ENCODE measurements around the gene ARHGEF19. TPM values are rescaled to one million over a fixed set of nuclear protein-coding genes. Genes with fewer than 3 reads are reported as not detected.

ARHGEF19 gene
- total RNA-seq, 1 donor from 2014 or later, result 15.6 TPM

DNA sequence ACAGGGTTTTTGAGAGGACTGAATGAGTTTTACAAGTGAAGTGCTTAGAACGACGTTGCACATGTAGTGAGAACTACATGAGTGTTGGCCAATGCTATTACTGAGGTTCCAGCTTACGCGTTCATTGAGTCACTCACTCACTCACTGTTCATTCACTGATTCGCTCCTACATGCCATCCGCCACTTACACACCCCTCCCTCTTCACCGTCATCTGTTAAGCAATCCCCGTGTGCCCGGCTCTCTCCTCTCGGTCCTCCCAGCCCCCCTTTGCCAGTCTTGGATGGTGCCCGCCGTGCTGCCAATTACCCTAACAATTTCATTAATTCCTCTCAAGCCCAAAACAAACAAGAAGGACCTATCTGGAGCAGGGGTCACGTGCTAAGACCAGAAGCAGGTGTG, 29.3 kb downstream of the ARHGEF19 start:
- Histone ChIP-seq H3K27me3 (ENCODE audit: low read depth) (no peaks in the 10 kb centered on the region), H3K4me1 (peaks cover 57% of the 10 kb centered on the region), H3K36me3 (no peaks in the 10 kb centered on the region), H3K9me3 (no peaks in the 10 kb centered on the region), H3K4me3 (no peak overlapping the region), H3K27ac (peak overlapping the region; percentile 89)
- peak; percentile 81 to 83 for ATAC-seq
- TF ChIP-seq, protein P1, sequence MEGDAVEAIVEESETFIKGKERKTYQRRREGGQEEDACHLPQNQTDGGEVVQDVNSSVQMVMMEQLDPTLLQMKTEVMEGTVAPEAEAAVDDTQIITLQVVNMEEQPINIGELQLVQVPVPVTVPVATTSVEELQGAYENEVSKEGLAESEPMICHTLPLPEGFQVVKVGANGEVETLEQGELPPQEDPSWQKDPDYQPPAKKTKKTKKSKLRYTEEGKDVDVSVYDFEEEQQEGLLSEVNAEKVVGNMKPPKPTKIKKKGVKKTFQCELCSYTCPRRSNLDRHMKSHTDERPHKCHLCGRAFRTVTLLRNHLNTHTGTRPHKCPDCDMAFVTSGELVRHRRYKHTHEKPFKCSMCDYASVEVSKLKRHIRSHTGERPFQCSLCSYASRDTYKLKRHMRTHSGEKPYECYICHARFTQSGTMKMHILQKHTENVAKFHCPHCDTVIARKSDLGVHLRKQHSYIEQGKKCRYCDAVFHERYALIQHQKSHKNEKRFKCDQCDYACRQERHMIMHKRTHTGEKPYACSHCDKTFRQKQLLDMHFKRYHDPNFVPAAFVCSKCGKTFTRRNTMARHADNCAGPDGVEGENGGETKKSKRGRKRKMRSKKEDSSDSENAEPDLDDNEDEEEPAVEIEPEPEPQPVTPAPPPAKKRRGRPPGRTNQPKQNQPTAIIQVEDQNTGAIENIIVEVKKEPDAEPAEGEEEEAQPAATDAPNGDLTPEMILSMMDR (IDR thresholded peaks at IDR 0.05), result no peak
- intact Hi-C loops (cut with DNase I), result no loop called here
- DNase-seq, result peak; percentile 88

DNA sequence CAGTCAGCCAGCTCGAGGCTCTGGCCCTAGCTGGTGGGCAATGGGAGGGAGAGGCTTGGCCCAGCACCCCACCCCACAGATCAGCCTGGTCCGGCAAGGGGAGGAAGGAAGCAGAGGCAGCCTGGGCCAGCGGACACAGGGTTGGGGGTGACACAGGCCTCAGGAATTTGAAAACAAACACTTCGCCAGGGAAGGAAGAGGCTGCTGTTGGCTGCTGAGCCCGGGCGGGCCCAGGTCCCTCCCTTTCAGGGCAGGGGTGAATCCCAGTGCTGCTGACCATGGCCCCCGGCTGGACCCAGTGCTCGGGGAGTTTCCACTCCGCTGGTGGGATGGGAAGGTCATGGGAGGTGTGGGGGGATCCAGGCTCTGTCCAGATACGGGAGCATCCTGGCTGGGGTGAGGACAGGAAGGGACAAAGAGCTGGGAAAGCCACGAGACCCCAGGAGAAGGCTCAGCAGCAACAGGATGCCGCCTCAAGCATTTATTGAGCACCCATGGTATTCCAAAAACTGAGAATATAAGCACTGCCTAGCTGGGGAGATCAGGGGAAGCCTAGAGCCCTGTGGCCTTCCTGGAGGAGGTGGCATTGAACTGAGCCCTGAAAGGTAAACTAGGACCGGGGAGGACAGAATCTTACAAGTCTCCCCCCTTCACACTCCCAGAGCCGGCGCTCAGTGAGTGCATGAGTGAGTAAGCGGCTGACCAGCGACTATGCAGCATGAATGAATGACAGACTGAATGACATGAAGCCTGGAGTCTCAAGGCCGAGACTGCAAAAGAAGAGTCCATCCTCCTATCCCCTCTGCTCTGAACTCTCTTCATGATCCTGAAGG, 30.3 kb downstream of the ARHGEF19 start:
- ATAC-seq (peak; percentile 88 to 89), DNase-seq (peak; percentile 86)
- Histone ChIP-seq H3K4me1 (peaks cover 57% of the 10 kb centered on the region), H3K36me3 (no peaks in the 10 kb centered on the region), H3K9me3 (no peaks in the 10 kb centered on the region), H3K27me3 (ENCODE audit: low read depth) (no peaks in the 10 kb centered on the region), H3K4me3 (no peak overlapping the region), H3K27ac (peak overlapping the region; percentile 89)
- intact Hi-C loops (cut with DNase I), result no loop called here
- TF ChIP-seq, protein P1 (IDR thresholded peaks at IDR 0.05), result no peak

DNA sequence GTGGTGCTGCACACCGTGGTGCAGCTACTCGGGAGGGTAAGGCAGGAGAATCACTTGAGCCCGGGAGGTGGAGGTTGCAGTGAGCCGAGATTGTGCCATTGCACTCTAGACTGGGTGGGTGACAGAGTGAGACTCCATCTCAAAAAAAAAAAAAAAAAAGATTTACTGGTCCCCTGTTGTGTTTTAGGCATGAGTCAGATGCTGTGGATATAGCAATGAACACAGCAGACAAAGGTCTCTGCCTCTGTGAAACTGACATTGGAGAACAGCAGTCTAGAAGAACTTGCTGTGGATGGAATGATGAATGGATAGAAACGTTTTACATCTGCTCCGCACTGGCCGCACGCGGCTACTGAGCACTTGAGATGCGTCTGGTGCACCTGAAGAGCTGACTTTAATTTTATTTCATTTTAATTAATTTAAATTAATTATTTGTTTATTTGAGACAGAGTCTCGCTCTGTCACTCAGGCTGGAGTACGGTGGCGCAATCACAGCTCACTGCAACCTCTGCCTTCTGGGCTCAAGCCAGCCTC, 32.1 kb downstream of the ARHGEF19 start:
- no peak overlapping the region for H3K27ac ChIP-seq
- intact Hi-C loops (cut with DNase I), result no loop called here
- no peaks in the 10 kb centered on the region for H3K36me3 ChIP-seq
- H3K4me1 ChIP-seq, result peaks cover 74% of the 10 kb centered on the region
- no peaks in the 10 kb centered on the region for H3K27me3 ChIP-seq (ENCODE audit: low read depth)
- ATAC-seq (no peak), DNase-seq (peak; percentile 42)
- TF ChIP-seq, protein P1 (IDR thresholded peaks at IDR 0.05), result no peak
- H3K9me3 ChIP-seq, result no peaks in the 10 kb centered on the region
- H3K4me3 ChIP-seq, result no peak overlapping the region

DNA sequence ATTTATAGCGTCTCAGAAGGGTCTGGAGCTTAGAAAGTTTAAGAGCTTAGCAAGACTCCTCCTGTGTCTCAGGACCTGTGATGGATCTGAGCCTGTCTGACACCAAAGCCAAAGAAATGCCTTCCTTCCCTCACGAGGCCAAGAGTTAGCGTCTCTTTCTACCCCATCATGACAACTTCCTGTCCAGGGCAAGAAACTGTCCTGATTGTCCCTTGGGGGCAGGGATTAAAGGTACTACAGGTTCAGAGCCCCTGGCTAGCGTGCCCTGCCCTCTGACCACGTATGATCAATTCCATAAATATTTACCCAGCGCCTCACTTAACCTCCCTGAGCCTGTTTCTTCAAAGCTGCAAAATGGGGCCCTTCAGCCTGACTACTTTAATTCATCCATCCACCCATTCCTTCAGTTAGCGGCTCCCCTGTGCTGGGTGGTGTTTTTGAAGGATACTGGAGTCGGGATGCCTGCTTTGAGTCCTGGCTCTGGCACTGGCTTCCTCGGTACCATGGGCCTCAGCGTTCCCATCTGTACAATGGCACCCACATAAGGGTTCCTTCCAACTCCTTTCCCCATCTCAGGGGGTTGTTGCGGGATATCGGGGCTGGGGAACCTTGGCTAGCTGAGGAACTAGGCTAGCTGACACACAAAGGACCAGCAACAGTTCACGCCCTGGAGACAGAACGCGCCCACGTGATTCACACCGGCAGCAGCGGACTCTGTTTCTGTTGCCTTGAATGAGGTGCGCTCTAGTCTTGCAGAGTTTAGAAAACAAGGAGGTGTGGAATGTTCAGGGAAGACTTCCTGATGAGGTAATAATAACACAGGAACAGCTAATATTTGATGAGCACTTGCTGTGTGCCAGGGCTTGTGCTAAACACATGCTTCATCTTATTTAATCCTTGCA, 33.6 kb downstream of the ARHGEF19 start:
- H3K27ac ChIP-seq, result peak overlapping the region; percentile 49
- intact Hi-C loops (cut with DNase I), result no loop called here
- no peaks in the 10 kb centered on the region for H3K36me3 ChIP-seq
- H3K4me1 ChIP-seq, result peaks cover 84% of the 10 kb centered on the region
- H3K27me3 ChIP-seq (ENCODE audit: low read depth), result no peaks in the 10 kb centered on the region
- DNase-seq, result peak; percentile 79
- TF ChIP-seq, protein P1 (IDR thresholded peaks at IDR 0.05), result no peak
- H3K4me3 ChIP-seq, result no peak overlapping the region
- no peaks in the 10 kb centered on the region for H3K9me3 ChIP-seq
- ATAC-seq, result peak; percentile 32 to 47

DNA sequence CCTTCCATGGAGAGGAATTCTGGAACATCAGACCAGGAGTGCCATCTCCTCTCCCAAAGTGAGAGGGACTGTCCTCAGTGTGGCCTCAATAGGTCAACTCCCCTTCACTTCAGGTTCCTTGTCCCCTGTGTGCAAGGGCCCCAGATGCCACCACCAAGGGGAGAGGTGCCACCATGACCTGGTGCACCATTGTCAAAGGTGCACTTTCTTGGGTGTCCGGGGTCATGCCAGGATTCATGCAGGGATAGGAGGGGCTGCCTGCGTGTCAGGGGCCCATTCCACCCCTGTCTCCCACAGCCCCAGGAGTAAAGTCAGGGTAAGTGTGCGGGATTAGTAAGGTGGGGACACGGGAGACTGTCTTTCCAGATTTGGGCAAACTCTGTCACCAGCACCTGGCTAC, 35.1 kb downstream of the ARHGEF19 start:
- no peak for DNase-seq
- intact Hi-C loops (cut with DNase I), result no loop called here
- H3K9me3 ChIP-seq, result no peaks in the 10 kb centered on the region
- no peak overlapping the region for H3K4me3 ChIP-seq
- peaks cover 82% of the 10 kb centered on the region for H3K4me1 ChIP-seq
- TF ChIP-seq, protein P1 (IDR thresholded peaks at IDR 0.05), result no peak
- H3K36me3 ChIP-seq, result no peaks in the 10 kb centered on the region
- no peak for ATAC-seq
- no peaks in the 10 kb centered on the region for H3K27me3 ChIP-seq (ENCODE audit: low read depth)
- no peak overlapping the region for H3K27ac ChIP-seq

Measured in lower lobe of right lung (tissue), 2 donors.